HG03135 (cell line): Measurements from ENCODE around the gene PLXDC2.
A peak's percentile ranks its signal among the peaks of the same experiment; 100 is the strongest.

ENCODE experiments used
- ATAC-seq: cut with Tn5 transposase; IDR thresholded peaks from one replicate; pipeline ENCODE4 v1.9.1; 2021; ENCODE audit warnings: mild to moderate bottlenecking, moderate library complexity; ENCODE audit not compliant: unreplicated experiment

Gene PLXDC2

DNA sequence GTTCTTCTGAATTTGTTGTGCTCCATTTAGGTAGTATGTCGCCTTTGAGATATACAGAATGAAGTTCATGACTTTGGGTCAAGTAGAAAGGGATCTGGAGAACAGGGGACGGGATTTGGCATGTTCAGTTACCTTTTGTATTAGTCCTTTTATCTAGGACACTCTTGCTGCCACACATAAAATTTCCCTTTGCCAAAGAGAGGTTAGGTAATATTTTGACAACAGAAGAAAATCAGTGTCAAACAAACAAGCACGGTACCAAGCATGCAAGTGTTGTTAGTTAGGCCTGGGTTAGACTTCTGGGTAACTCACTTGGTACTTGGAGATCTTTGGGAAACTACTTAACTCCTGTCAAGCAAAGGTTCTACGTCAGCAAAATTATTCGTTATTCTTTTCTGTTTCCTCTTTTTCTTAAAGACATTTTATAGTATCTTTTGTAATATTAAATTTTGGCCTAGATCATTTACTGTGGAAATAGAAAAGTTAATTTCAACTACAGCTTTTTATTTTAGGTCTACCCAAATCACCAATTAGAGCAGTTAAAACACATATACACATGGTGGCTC lies 116.7 kb downstream of the PLXDC2 start:
- ATAC-seq, result no peak

DNA sequence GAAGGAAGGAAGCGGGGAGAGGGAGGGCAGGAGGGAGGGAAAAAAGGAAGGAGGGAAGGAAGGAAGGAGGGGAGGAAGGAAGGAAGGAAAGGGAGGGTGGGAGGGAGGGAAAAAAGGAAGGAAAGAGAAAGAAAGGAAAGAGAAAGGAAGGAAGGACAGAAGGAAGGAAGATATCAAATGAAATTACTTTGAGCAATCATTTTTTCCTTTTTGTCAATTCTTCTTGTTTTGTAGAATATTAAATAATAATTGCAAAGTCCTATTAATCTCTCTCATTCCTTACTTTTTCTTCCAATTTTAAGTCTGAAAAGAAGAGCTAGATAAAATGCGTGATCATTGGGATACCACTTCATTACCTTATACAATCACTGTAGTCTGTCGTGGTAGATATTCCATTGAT lies 117.5 kb downstream of the PLXDC2 start:
- no peak for ATAC-seq

DNA sequence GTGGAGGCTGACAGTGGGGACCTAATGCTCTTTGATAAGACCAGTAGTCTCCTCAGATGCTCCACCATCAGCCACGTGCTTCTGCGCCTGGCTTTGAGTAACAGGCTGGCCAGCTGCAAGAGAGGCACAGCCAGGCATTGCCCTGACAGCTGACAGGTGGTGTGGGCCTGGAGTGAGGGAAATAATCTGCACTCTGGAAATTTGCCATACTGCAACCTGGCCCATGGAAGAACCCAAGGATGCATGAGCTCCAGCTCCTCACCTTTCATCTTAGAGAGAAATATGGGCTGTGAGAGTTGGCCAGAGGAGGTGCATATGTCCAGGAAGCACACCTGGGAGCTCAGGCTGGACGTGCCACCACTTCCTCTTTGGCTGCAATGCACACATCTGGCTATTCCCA lies 118.9 kb downstream of the PLXDC2 start:
- ATAC-seq, result no peak

DNA sequence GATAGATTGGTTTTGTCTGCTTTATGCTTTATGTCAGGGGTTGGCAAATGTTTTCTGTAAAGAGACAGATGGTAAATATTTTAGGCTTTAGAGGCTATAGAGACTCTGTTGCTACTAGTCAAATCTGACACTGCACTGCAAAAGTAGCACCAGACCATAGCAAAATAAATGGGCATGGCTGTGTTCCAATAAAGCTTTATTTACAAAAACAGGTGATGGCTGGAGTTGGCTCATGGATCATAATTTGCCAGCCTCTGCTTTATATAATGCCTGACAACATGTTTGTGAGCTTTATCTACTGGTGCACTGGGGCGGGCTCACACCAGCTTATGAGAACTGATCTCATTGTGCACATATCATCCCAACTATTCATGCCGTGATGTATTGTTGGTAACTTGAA lies 120.1 kb downstream of the PLXDC2 start:
- ATAC-seq, result no peak

DNA sequence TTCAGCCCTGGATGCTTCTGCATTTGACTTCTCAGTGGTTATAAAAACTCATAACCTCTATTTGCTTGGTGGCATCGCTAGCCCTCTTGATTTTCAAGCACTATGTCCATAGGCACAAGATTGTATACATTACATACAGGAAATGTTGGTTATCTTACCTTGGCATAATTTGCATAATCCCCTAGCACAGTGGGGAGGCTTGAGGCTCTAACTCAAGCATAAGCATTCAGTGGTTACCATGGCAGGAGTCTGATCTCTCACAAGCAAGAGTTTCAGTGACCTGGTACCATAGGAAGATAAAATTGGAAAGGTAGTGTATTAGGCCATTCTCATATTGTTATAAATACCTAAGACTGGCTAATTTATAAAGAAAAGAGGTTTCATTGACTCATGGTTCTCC lies 121.8 kb downstream of the PLXDC2 start:
- no peak for ATAC-seq

DNA sequence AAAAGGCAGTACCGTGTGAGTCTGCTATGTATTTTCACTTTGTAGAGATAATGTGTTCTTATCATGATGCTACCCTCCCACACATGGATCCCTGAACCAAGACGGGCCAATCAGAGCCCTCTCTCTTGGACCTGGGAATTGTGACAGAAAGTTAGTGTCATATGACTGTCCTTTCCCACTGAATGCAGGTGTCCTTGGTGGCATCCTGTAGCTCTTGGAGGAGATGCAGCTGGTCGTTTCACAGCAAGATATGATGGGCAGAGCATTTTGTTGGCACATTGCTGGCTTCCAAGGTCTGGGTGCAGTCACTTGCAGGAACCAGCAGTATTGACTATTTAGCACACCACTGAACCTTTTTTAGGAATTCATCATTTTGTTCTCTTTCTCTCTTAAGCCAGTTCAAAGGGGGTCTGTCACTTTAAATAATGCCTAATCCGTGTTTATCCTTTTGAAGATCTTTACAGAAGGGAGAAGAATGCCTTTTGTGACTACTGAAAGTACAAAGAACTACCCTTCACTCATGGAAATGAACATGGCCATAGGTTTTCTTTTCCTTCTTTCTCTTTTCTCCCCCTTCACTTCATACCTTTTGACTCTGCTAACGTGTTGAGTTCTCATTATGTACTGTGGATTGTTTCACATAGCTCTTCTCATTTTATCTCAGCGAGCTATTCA lies 125.1 kb downstream of the PLXDC2 start:
- ATAC-seq, result no peak

DNA sequence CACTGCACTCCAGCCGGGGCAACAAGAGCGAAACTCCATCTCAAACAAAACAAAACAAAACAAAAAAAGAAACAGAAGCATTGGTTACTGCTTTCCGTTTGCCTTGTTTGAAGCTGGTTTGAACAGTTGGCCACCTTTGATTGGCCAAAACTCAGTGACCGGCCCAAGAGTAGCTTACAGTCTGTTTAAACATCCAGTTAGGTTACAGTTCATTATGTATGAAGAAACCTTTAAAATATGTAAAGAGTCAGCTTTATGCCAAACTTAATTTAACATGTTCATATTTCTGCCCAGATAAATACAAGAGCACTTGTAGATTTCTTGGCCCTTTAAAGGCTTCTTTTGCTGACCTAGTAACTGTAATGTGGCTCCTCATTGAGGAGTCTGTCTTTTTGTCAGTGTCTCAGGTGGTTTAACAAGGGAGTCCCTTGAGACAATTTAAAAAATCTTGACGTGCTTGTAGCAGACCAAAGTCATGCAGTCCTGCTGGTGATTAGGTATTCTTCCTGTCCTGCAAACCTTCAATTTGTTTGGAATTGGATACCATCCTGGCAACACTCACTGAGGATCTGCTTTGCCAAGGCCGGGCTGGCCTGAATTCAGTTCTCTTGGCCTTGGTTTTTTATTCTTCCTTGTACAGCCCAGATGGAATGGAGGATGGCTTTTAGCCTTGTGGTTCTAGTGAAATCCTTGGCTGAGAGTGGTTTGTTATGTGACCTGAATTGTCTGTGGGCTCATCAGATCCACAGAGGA lies 128.9 kb downstream of the PLXDC2 start:
- ATAC-seq, result no peak

DNA sequence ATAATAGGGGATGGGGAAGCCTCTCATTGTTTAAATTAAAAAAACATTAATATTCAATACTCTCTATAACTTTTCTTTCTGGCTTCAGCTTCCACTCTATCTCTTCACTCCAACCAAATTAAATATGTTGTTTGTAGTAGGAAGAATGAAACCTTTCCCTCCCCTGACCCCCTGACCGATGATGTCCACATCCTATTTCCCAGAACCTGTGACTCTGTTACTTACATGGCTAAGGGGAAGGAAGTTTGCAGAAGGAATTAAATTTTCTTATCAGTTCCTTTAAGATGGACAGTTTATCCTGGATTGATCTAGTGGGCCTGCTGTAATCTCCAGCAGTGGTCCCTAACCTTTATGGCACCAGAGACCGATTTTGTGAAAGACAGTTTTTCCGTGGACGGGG lies 130.0 kb downstream of the PLXDC2 start:
- no peak for ATAC-seq

DNA sequence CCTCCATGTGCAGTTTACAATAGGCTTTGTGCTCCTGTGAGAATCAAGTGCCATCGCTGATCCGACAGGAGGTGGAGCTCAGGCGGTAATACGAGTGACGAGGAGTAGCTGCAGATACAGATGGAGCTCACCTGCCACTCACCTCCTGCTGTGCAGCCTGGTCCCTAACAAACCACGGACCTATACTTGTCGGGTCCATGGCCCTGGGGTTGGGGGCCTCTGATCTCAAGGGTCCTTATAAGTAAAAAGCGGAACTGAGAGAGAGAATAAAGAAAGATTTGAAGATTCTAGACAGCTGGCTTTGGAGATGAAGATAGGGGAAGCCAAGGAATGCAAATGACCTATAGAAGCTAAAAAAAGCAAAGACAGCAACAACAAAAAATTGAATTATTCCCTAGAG lies 130.6 kb downstream of the PLXDC2 start:
- ATAC-seq, result peak; percentile 52

DNA sequence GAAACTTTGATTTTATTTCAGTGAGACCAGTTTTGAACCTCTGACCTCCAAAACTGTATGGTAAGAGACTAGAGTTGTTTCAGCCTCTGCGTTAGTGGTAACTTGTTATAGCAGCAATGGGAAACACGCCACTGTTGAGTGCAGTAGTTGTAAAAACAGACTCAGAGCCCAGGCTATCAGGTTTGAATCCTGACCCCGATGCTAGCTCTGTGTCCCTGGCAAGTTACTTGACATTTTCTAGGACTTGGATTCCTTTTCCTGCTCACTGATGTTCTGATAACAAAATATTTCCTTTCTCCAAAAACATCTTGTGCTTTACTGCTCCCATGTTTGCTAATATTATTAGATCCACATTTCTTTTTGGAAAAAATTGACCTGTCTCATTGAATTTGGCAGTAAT lies 131.0 kb downstream of the PLXDC2 start:
- ATAC-seq, result peak; percentile 3

DNA sequence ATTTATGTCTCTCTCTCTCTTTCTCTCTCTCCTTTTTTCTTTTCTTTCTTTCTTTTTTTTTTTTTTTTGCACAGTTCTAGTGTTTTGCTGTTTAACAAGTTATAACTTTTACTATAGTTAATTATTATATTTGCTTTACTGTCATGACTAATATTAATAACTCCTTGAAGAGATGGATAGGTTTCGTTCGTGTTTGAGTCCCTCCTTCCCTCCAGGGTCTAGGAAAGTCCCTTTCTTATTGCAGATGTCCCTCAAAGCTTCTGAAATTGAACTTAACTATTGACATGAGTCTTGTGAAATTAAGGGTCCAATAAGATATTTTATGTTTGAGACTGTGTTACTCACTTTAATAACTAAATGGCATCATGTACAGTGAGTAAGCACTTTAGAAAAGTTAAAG lies 131.4 kb downstream of the PLXDC2 start:
- peak; percentile 61 for ATAC-seq

DNA sequence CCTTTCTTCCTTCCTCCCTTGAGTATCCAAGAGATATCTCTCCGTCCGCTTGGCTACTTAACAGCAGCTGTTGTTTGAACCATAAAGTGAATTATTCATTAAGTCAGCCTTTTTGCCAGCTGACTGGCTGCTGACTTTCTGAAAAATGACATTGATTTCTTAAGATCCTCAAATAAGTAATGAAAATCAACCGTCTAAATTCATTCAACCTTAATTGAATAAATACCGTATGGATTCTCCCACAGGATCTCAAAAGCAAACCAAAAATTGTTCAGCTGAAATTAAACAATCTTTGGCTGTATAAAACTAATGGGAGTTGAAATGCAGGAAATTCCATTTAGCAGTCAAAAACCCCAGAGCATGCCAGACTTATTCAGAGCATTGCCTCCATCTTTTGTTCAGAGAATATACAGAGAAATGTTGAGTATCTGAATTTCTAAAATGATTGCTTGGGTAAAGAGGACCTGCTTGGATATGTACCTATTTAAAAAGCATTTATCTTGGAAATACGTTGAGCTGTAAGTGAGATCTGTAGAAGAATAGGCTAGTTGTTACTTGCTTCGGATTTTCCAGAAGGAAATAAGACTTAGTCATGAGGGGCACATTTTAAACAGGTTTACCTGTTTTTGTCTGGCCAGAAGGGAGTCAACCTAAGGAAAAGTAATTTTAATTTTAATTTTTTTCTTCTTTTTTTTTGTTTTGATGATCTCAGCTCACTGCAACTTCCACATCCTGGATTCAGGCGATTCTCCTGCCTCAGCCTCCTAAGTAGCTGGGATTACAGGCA lies 136.2 kb downstream of the PLXDC2 start:
- no peak for ATAC-seq

DNA sequence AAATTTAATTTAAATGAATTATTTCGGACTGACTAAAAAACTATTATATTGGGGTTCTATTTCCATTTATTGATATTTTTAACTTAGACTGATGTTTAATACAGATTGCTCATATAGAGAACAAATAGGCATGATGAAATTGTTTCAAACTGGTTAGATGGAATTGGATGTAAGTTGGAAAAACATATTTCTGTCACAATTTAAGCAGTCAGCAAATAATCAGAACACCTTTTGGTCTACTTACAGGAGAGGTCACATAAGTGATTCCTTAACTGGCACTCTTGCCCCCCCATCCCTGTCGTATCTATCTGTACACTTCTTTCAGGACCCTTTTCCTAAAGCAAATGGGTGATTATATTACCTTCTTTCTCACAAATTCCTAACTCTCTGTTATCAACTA lies 138.4 kb downstream of the PLXDC2 start:
- no peak for ATAC-seq

DNA sequence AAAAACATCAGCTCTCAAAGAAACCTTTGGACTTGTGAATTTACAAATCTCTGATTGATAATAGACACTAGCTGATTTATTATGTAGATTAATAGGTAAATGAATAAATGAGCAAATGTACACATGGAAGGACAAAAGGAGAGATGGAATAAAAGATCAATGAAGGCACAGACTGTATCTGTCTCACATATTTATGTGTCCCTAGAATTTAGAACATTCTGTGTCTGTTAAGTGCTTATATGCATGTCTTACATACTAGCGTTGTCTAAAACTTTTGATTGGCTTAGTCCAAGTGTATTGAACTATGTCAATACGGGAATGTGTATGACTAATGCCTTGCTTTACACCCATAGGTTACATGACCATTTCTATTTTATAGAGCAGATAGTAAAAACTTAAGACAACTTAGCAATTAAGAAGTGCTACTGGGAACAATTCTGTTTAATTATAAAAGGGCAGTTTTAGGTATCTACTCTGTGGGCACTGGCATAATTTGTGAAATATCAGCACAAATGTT lies 140.3 kb downstream of the PLXDC2 start:
- no peak for ATAC-seq

DNA sequence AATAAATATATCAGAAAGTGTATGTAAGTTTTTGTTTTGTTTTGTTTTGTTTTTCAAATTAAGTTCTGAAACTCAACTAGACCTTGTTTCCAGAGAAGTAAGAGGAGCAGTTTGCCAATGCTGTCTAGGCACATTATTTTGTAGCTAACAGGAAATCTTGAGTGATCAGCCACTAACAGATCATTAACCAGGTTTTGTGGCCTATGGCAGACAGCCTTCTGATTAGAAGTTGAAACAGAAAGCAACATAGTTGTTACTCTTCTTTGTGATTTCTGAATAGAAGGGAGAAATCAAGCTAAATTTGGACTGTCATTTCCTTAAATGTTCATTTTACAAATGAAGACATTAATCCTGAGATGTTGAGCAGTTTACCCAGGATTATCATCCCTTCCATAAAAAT lies 142.6 kb downstream of the PLXDC2 start:
- ATAC-seq, result peak; percentile 95

DNA sequence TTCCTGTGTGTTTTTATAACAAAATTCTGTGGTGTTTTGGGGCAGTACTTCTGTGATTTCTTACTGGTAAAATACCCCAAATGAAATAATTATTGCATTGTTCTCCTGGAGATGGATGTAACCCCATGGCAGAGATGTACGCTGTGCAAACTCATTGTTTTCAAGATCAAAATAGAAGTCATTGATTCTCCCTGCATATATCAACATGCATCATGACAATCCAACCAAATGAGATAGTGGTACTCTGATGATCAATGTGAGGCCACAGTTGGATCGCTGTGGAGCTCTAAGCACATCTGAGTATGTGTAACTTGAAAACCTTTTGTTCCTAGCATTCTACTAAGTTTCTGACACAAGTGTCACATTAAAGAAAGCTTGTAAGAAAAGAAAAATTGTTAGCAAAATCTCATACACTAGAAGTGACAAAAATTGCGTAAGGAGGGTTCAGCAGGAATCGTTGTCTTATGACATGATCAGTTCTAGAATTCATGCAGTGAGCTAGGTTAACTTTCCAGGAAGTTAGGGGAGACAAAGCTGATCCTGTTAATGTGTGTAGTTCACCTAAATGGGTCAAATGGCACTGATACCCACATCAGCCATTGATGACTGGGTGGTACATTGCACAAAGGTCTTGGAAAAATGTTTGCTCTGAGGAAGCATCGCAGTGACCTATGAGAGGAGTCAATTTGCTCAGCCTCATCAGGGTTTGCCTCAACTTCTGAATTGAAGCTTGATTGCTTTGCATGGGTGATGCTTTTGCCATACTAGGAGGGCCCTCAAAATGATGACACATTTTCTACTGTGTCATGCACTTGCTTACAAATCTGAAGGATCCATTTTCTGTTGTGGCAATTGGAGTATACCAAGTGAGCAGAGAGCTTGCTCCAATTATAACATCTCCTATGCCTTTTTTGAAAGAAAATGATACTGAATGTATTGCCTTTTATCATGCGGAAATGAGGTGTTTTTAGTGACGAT lies 145.1 kb downstream of the PLXDC2 start:
- no peak for ATAC-seq

DNA sequence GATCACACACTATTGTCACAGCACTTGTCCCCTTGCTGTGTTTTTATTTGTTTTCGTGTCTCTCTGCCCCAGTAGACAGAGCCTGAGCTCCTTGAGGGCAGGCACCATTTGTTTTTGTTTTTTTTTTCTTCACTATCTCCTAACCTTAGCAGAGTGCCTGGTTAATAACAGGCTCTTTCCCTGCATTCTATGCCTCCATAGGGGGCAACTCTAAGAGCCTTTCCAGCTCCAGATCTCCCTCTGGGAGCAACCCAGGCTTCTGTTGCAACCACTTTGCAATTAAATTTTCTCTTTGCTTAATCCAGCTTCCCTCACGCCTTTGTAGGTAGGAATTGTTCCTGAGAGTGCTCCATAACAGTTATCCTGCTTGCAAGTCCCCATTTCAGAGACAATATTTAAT lies 148.4 kb downstream of the PLXDC2 start:
- ATAC-seq, result no peak

DNA sequence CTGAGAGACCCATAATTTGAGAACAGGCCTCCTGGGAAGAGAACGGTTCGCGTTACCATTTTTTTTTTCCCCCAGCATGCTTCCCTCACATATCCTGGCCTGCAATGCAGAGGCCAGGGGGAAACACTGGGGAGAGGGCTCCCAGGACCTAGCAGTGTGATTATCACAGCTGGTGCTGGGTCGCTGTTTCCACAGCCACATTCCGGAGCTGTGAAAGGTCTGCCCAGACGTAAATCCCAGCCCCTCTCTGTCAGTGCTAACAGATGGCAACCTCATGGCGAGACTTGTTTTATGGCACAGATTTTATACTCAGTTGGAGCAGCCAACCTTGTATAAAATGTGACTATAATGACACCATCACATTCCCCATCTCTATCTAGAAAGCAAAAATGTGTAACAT lies 150.5 kb downstream of the PLXDC2 start:
- ATAC-seq, result no peak

DNA sequence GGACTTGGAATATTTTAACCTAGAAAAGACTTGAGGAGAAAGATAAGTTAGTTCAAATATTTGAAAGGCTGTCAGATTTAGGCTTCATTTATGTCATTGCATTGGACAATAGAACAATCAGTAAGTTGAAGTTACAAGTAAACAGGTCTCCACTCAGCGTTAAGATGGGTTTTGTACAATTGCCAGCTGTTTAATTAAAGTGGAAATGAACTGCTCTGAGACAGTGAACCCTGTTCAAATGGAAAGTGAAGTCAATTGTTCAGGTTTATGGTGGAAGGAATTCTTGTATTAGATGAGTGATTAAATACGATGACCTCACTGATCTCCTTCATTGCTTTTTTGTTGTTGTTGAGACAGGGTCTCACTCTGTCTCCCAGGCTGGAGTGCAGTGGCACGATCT lies 151.7 kb downstream of the PLXDC2 start:
- ATAC-seq, result no peak

DNA sequence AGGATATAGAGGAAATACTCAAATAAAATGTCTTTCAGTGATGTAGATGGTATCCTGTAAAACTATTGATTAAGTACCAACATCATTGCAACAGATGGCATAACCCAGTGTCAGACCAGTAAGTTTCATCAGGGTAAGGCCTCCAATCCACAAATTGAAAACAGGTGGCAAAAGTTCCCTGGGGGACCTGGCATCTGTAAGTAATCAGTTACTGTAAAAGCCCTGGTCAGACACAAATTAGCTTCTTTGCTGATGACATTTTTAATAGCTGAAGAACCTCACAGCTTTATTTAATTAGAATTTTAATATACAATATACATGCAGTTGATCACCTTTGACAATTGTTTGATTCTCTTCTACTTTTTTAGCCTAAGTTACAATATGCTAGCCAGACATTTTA lies 152.5 kb downstream of the PLXDC2 start:
- ATAC-seq, result no peak
